HG02642 (cell line): ENCODE measurements around the gene TNPO1.

Experiments
- ATAC-seq: cut with Tn5 transposase; IDR thresholded peaks from one replicate; pipeline ENCODE4 v1.9.1; 2021; ENCODE audit warnings: mild to moderate bottlenecking; ENCODE audit not compliant: unreplicated experiment, poor library complexity

TNPO1 gene

GRCh38 chr5:72817671-72818266 is 1.3 kb downstream of the TNPO1 start:
- no peak for ATAC-seq

GRCh38 chr5:72818866-72819534 is 2.5 kb downstream of the TNPO1 start:
- no peak for ATAC-seq

- no peak for ATAC-seq
Measured at GRCh38 chr5:72821776-72822175, 5.3 kb downstream of the TNPO1 start.

- ATAC-seq, result no peak
Measured at GRCh38 chr5:72822944-72823343, 6.5 kb downstream of the TNPO1 start.

- no peak for ATAC-seq
Measured at GRCh38 chr5:72829707-72830106, 13.2 kb downstream of the TNPO1 start.

GRCh38 chr5:72830362-72830761 is 13.9 kb downstream of the TNPO1 start:
- ATAC-seq, result no peak

GRCh38 chr5:72831685-72832084 is 15.2 kb downstream of the TNPO1 start:
- no peak for ATAC-seq

GRCh38 chr5:72834924-72835323 is 18.5 kb downstream of the TNPO1 start:
- no peak for ATAC-seq

- ATAC-seq, result no peak
Measured at GRCh38 chr5:72835633-72836032, 19.2 kb downstream of the TNPO1 start.

- ATAC-seq, result no peak
Measured at GRCh38 chr5:72836810-72837209, 20.3 kb downstream of the TNPO1 start.

- ATAC-seq, result no peak
Measured at GRCh38 chr5:72837524-72838096, 21.1 kb downstream of the TNPO1 start.

- ATAC-seq, result no peak
Measured at GRCh38 chr5:72840041-72840440, 23.6 kb downstream of the TNPO1 start.

- ATAC-seq, result no peak
Measured at GRCh38 chr5:72841756-72842535, 25.5 kb downstream of the TNPO1 start.

- no peak for ATAC-seq
Measured at GRCh38 chr5:72842816-72843215, 26.4 kb downstream of the TNPO1 start.

GRCh38 chr5:72844218-72844603 is 27.8 kb downstream of the TNPO1 start:
- no peak for ATAC-seq

GRCh38 chr5:72845889-72846288 is 29.4 kb downstream of the TNPO1 start:
- ATAC-seq, result no peak

- ATAC-seq, result no peak
Measured at GRCh38 chr5:72846483-72846882, 30.0 kb downstream of the TNPO1 start.

GRCh38 chr5:72847439-72847838 is 31.0 kb downstream of the TNPO1 start:
- ATAC-seq, result no peak

GRCh38 chr5:72847989-72848473 is 31.6 kb downstream of the TNPO1 start:
- peak; percentile 85 for ATAC-seq

GRCh38 chr5:72848474-72849428 is 32.3 kb downstream of the TNPO1 start:
- ATAC-seq, result peak; percentile 63
